Cardiac septum (tissue), 1 donor: Measurements from ENCODE around the gene TMEM182. TPM values are rescaled to one million over a fixed set of nuclear protein-coding genes. Genes with fewer than 3 reads are reported as not detected.

Experiments
- DNase-seq: peaks from one replicate; pipeline ENCODE4 v3.0.0-alpha.2; 2020; ENCODE audit warnings: low spot score
- intact Hi-C: fragments of 100-400 bp; cut with DNase I; formaldehyde crosslinking; loops from one replicate; pipeline ENCODE4 v1.14.0; 2022
- total RNA-seq: library from RNA; stranded (reverse); fragmentation: NEBNext Ultra II Directional; extraction: Animal tissue kit (Norgen Biotek cat#: 25700); gene quantifications from one replicate; pipeline ENCODE4 v1.2.1, GENCODE V29; 2021
- donor health status: DM: no; HTN: no; CAD: no.

Gene TMEM182
- total RNA-seq, 1 donor from 2014 or later: 135 TPM

GRCh38 chr2:102795641-102796040 is 33.8 kb downstream of the TMEM182 start:
- intact Hi-C loops: no loop called here
- DNase-seq: no peak

- DNase-seq: no peak
Observed at GRCh38 chr2:102796337-102796736, 34.5 kb downstream of the TMEM182 start.

GRCh38 chr2:102797486-102797885 is 35.7 kb downstream of the TMEM182 start:
- intact Hi-C loops: no loop called here
- no peak for DNase-seq

More at GRCh38 chr2:102796337-102796736, 34.5 kb downstream of the TMEM182 start:
- intact Hi-C loops: no loop called here

GRCh38 chr2:102798181-102798580 is 36.4 kb downstream of the TMEM182 start:
- intact Hi-C loops: no loop called here
- no peak for DNase-seq

GRCh38 chr2:102801098-102801718 is 39.4 kb downstream of the TMEM182 start:
- intact Hi-C loops: no loop called here
- DNase-seq: no peak

- intact Hi-C loops: no loop called here
- no peak for DNase-seq
Observed at GRCh38 chr2:102801858-102802699, 40.2 kb downstream of the TMEM182 start.

- DNase-seq: no peak
- intact Hi-C loops: no loop called here
Observed at GRCh38 chr2:102803041-102803896, 41.4 kb downstream of the TMEM182 start.

GRCh38 chr2:102803897-102804217 is 42.0 kb downstream of the TMEM182 start:
- DNase-seq: no peak
- intact Hi-C loops: no loop called here

GRCh38 chr2:102806250-102806837 is 44.5 kb downstream of the TMEM182 start:
- no peak for DNase-seq
- intact Hi-C loops: loop anchor here (2.0 kb wide), 1 partner anchor 52 kb away; no protein-coding TSS in a partner anchor

GRCh38 chr2:102809291-102810189 is 47.7 kb downstream of the TMEM182 start:
- intact Hi-C loops: no loop called here

GRCh38 chr2:102815285-102815684 is 53.5 kb downstream of the TMEM182 start:
- intact Hi-C loops: no loop called here
- no peak for DNase-seq

More at GRCh38 chr2:102809291-102810189, 47.7 kb downstream of the TMEM182 start:
- DNase-seq: no peak

GRCh38 chr2:102826904-102827303 is 65.1 kb downstream of the TMEM182 start:
- no peak for DNase-seq
- intact Hi-C loops: no loop called here

- DNase-seq: no peak
- intact Hi-C loops: no loop called here
Observed at GRCh38 chr2:102832789-102833188, 71.0 kb downstream of the TMEM182 start.

GRCh38 chr2:102834523-102835273 is 72.9 kb downstream of the TMEM182 start:
- intact Hi-C loops: no loop called here
- DNase-seq: no peak

- no peak for DNase-seq
Observed at GRCh38 chr2:102837626-102838198, 75.9 kb downstream of the TMEM182 start.

GRCh38 chr2:102839668-102840388 is 78.0 kb downstream of the TMEM182 start:
- intact Hi-C loops: no loop called here
- no peak for DNase-seq

More at GRCh38 chr2:102837626-102838198, 75.9 kb downstream of the TMEM182 start:
- intact Hi-C loops: no loop called here
